IMR-90 (cell line): ENCODE data around the gene ACTC1. TPM values are rescaled to one million over a fixed set of nuclear protein-coding genes. Genes with fewer than 3 reads are reported as not detected.

Experiments
- ATAC-seq: fragments of 200-7000 bp; cut with Tn5 transposase; 2 replicates; pipeline ENCODE4 v1.9.1; 2020; ENCODE audit warnings: low read depth, mild to moderate bottlenecking, moderate library complexity
- BruUV-seq: library from RNA; stranded (reverse); fragments of 400-500 nt; replicated peaks from 2 replicates; lab custom pipeline; 2021; lab: Mats Ljungman, UMichigan
- CTCF ChIA-PET: fragments of 300-600 bp; formaldehyde crosslinking; extraction: SDS; loops from one replicate; lab custom pipeline; 2021; ENCODE audit warnings: antibody characterized with exemption; lab: Yijun Ruan, JAX
- POLR2A ChIA-PET: fragments of 300-600 bp; sonication (Branson Sonifier 250); formaldehyde crosslinking; loops from one replicate; lab custom pipeline; 2022; ENCODE audit warnings: antibody characterized with exemption; ENCODE audit not compliant: unreplicated experiment; lab: Charles Lee
- DNase-seq: peaks from one replicate; pipeline ENCODE4 v3.0.0; 2013
- H2AFZ ChIP-seq: replicated peaks from 2 replicates; pipeline ENCODE3; 2013; ENCODE audit warnings: low read length, mild to moderate bottlenecking; ENCODE audit not compliant: poor library complexity
- H2AK5ac ChIP-seq: 2 replicates; pipeline ENCODE4 v1.6.1; 2013; ENCODE audit warnings: low read depth, low read length, inconsistent platforms
- H2AK9ac ChIP-seq: replicated peaks from 2 replicates; pipeline ENCODE3; 2013; ENCODE audit warnings: mild to moderate bottlenecking, low read depth, low read length, moderate library complexity; ENCODE audit not compliant: poor library complexity
- H2BK120ac ChIP-seq: 2 replicates; pipeline ENCODE4 v1.6.1; 2013; ENCODE audit warnings: low read depth, low read length, inconsistent platforms
- H2BK15ac ChIP-seq: 3 replicates; pipeline ENCODE4 v1.6.1; 2013; ENCODE audit warnings: low read depth, low read length, inconsistent platforms
- H2BK20ac ChIP-seq: 2 replicates; pipeline ENCODE4 v1.6.1; 2013; ENCODE audit warnings: low read depth, mild to moderate bottlenecking, inconsistent platforms, low read length, moderate library complexity
- H2BK5ac ChIP-seq: 2 replicates; pipeline ENCODE4 v1.6.1; 2013; ENCODE audit warnings: mild to moderate bottlenecking, low read depth, low read length, inconsistent platforms; ENCODE audit not compliant: poor library complexity, severe bottlenecking
- H3K14ac ChIP-seq: replicated peaks from 2 replicates; pipeline ENCODE4 v1.6.1; 2013; ENCODE audit warnings: low read depth, low read length, inconsistent platforms
- H3K18ac ChIP-seq: 2 replicates; pipeline ENCODE4 v1.6.1; 2013; ENCODE audit warnings: low read depth, low read length, control low read depth
- H3K23ac ChIP-seq: 2 replicates; pipeline ENCODE4 v1.6.1; 2013; ENCODE audit warnings: low read depth, low read length, inconsistent platforms
- H3K27ac ChIP-seq: 2 replicates; pipeline ENCODE4 v1.5.1; 2013; ENCODE audit warnings: mild to moderate bottlenecking, control low read depth, low read length; ENCODE audit not compliant: insufficient read depth
- H3K27me3 ChIP-seq: 2 replicates; pipeline ENCODE4 v1.6.1; 2013; ENCODE audit warnings: low read length; ENCODE audit not compliant: control insufficient read depth, insufficient read depth
- H3K36me3 ChIP-seq: 2 replicates; pipeline ENCODE4 v1.6.1; 2013; ENCODE audit warnings: low read length, mixed read lengths; ENCODE audit not compliant: control insufficient read depth, insufficient read depth
- H3K4ac ChIP-seq: 2 replicates; pipeline ENCODE4 v1.6.1; 2013; ENCODE audit warnings: low read depth, low read length, inconsistent platforms
- H3K4me1 ChIP-seq: 2 replicates; pipeline ENCODE4 v1.6.1; 2013; ENCODE audit warnings: low read length, mixed read lengths; ENCODE audit not compliant: control insufficient read depth, insufficient read depth
- H3K4me2 ChIP-seq: 2 replicates; pipeline ENCODE4 v1.6.1; 2013; ENCODE audit warnings: low read depth, mild to moderate bottlenecking, control low read depth, low read length, moderate library complexity
- H3K4me3 ChIP-seq: 2 replicates; pipeline ENCODE4 v1.5.1; 2013; ENCODE audit warnings: low read depth, mild to moderate bottlenecking, control low read depth, low read length, moderate library complexity; ENCODE audit not compliant: insufficient read depth
- H3K56ac ChIP-seq: 2 replicates; pipeline ENCODE4 v1.6.1; 2013; ENCODE audit warnings: low read length, inconsistent platforms; ENCODE audit not compliant: insufficient read depth; ENCODE audit errors: extremely low read depth
- H3K79me1 ChIP-seq, 2 experiments: 2 replicates each; pipeline ENCODE4 v1.6.1; 2013; ENCODE audit warnings: low read length in 2 of 2, inconsistent platforms in 1 of 2, low read depth in 1 of 2
- H3K9ac ChIP-seq: 2 replicates; pipeline ENCODE4 v1.6.1; 2013; ENCODE audit warnings: low read depth, low read length, control low read depth
- H3K9me1 ChIP-seq: 2 replicates; pipeline ENCODE4 v1.6.1; 2013; ENCODE audit warnings: low read length, inconsistent platforms; ENCODE audit not compliant: insufficient read depth
- H3K9me3 ChIP-seq: 2 replicates; pipeline ENCODE4 v1.6.1; 2013; ENCODE audit warnings: low read length; ENCODE audit not compliant: control insufficient read depth, insufficient read depth
- H4K20me1 ChIP-seq: 2 replicates; pipeline ENCODE4 v1.6.1; 2013; ENCODE audit warnings: low read length, inconsistent platforms; ENCODE audit not compliant: insufficient read depth
- H4K5ac ChIP-seq: 2 replicates; pipeline ENCODE4 v1.6.1; 2013; ENCODE audit warnings: mild to moderate bottlenecking, low read depth, low read length, control low read depth
- H4K8ac ChIP-seq, 2 experiments: 2 replicates each; pipeline ENCODE4 v1.6.1; 2013; ENCODE audit warnings: low read depth in 2 of 2, low read length in 2 of 2, control low read depth in 1 of 2, inconsistent platforms in 1 of 2
- H4K91ac ChIP-seq: 2 replicates; pipeline ENCODE4 v1.6.1; 2013; ENCODE audit warnings: low read depth, low read length, inconsistent platforms; ENCODE audit not compliant: insufficient read depth
- CEBPB ChIP-seq: IDR thresholded peaks from 2 replicates; pipeline ENCODE4 v1.6.1; 2012; ENCODE audit warnings: low read depth, low read length, improper control_type of control experiment
- CHD1 ChIP-seq: IDR thresholded peaks from 2 replicates; pipeline ENCODE4 v1.6.1; 2012; ENCODE audit warnings: low read depth, low read length, improper control_type of control experiment
- MAFK ChIP-seq: IDR thresholded peaks from 2 replicates; pipeline ENCODE4 v1.6.1; 2012; ENCODE audit warnings: low read depth, low read length, improper control_type of control experiment
- MXI1 ChIP-seq: IDR thresholded peaks from 2 replicates; pipeline ENCODE4 v1.6.1; 2012; ENCODE audit warnings: low read depth, mild to moderate bottlenecking, low read length, moderate library complexity, borderline replicate concordance
- RAD21 ChIP-seq: IDR thresholded peaks from 2 replicates; pipeline ENCODE4 v1.6.1; 2012; ENCODE audit warnings: low read length, improper control_type of control experiment
- RCOR1 ChIP-seq: IDR thresholded peaks from 2 replicates; pipeline ENCODE4 v1.6.1; 2012; ENCODE audit warnings: mild to moderate bottlenecking, low read length, improper control_type of control experiment; ENCODE audit not compliant: insufficient replicate concordance
- WGBS, 2 experiments: methylation state at CpG; one replicate each; pipeline versions ENCODE4 v1.1.5 to v1.1.7; 2013; ENCODE audit warnings: missing lambda C conversion rate in 2 of 2; ENCODE audit not compliant: insufficient read length in 1 of 2; ENCODE audit errors: extremely low coverage in 2 of 2; 5-methylcytosine and 5-hydroxymethylcytosine counted together
- dilution Hi-C: fragments of 300-500 bp; cut with HindIII; formaldehyde crosslinking; loops from one replicate; pipeline ENCODE4 v1.14.3; 2018; ENCODE audit warnings: low sequenced_read_pairs; ENCODE audit not compliant: unreplicated experiment
- in situ Hi-C: fragments of 300-500 bp; cut with MboI; formaldehyde crosslinking; loops from 3 replicates; pipeline ENCODE4 v1.14.3; 2019; ENCODE audit warnings: low sequenced_read_pairs, inconsistent platforms, mixed read lengths
- intact Hi-C: fragments of 100-400 bp; cut with micrococcal nuclease; formaldehyde crosslinking; loops from 2 replicates; pipeline ENCODE4 v1.10.0; 2022
- polyA plus RNA-seq, 3 experiments: library from polyadenylated mRNA; depleted of rRNA; stranded (reverse); fragments of >200 nt; gene quantifications; 2 replicates each; pipeline ENCODE4 v1.2.3, GENCODE V29; 2012; ENCODE audit warnings: low replicate concordance in 1 of 3
- total RNA-seq: library from RNA; depleted of rRNA; stranded (reverse); fragments of >200 nt; gene quantifications from 2 replicates; pipeline ENCODE4 v1.2.3, GENCODE V29; 2012
- TF ChIP-seq, protein P1 (sequence below): conservative IDR thresholded peaks from 2 replicates; pipeline ENCODE4 v1.5.1; 2012; ENCODE audit warnings: mild to moderate bottlenecking, low read depth, low read length, improper control_type of control experiment
- TF ChIP-seq, protein P2 (sequence below): fragments of 150-350 bp; IDR thresholded peaks from 2 replicates; pipeline ENCODE4 v1.6.1; 2017; ENCODE audit warnings: mild to moderate bottlenecking, antibody characterized with exemption, low read length, low read depth

ACTC1 gene
- total and polyA plus RNA-seq, 2 of the 4 experiments (the other 2 are of a cell fraction) = 1.1 to 2.8 TPM

DNA sequence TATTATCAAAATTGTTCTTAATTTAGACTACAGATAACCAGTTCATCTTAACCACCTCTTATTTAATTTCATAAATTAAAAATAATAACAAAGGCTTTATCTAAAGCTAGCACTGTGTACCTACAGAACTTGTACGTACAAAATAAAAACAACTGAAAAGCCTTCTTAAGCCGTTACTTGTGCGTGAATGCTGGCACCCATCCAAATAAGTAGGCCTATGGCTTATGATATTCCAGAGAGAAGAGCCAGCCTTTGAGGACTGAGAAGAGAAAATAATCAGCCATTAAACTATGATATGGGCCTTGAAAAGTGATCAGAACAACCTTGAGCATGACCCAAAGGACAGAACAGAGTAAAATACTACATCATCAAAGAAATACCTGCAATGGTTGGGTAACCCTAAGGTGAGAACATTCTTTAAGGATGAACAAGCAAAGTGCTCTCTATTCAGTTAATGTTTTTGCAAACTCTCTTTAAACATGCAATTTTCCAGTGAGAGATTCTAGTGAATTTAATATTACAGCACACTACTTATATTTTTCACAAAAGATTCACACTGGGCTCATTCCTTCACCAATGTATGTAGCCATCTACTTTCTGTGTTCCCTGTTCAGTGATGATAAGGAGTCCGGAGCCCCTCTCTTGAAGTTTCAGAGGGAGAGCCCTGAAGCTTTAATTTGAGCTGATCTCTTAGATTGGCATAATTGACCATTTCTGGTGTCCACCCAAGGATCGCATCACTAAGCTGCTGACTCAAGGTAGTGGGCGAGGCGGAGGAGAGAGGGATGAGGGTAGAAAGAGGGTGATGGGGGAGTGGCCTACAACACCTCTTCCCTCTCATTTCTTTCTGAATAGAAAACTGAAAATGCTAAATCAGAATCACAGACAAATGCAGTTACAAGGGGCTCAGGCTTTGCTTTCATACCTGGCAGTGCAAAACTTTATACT lies 7.7 kb upstream of the ACTC1 start:
- DNase-seq = no peak
- WGBS, 2 experiments = no CpG with 5 or more reads among the region's 7 CpGs
- dilution Hi-C loops = no loop called here

More for the DNA sequence above, 7.7 kb upstream of the ACTC1 start:
- no peak overlapping the region for H2AK9ac ChIP-seq
- no peak overlapping the region for H3K9ac ChIP-seq
- ChIA-PET POLR2A (no interaction called here), CTCF (no interaction called here)
- TF ChIP-seq MXI1 (no peak), CHD1 (no peak), MAFK (no peak), CEBPB (no peak), RAD21 (no peak), RCOR1 (no peak)
- TF ChIP-seq, protein P1, sequence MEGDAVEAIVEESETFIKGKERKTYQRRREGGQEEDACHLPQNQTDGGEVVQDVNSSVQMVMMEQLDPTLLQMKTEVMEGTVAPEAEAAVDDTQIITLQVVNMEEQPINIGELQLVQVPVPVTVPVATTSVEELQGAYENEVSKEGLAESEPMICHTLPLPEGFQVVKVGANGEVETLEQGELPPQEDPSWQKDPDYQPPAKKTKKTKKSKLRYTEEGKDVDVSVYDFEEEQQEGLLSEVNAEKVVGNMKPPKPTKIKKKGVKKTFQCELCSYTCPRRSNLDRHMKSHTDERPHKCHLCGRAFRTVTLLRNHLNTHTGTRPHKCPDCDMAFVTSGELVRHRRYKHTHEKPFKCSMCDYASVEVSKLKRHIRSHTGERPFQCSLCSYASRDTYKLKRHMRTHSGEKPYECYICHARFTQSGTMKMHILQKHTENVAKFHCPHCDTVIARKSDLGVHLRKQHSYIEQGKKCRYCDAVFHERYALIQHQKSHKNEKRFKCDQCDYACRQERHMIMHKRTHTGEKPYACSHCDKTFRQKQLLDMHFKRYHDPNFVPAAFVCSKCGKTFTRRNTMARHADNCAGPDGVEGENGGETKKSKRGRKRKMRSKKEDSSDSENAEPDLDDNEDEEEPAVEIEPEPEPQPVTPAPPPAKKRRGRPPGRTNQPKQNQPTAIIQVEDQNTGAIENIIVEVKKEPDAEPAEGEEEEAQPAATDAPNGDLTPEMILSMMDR = no peak
- TF ChIP-seq, protein P2, sequence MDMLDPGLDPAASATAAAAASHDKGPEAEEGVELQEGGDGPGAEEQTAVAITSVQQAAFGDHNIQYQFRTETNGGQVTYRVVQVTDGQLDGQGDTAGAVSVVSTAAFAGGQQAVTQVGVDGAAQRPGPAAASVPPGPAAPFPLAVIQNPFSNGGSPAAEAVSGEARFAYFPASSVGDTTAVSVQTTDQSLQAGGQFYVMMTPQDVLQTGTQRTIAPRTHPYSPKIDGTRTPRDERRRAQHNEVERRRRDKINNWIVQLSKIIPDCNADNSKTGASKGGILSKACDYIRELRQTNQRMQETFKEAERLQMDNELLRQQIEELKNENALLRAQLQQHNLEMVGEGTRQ = no peak
- no peaks in the 10 kb centered on the region for H3K79me1 ChIP-seq
- no peak overlapping the region for H3K4me3 ChIP-seq
- no peaks in the 10 kb centered on the region for H4K20me1 ChIP-seq
- in situ Hi-C loops = no loop called here
- no peak overlapping the region for H4K8ac ChIP-seq
- H2BK15ac ChIP-seq = no peak overlapping the region
- no peak overlapping the region for H2BK5ac ChIP-seq
- no peak overlapping the region for H2BK120ac ChIP-seq
- H3K4ac ChIP-seq = no peak overlapping the region
- no peak overlapping the region for H3K27ac ChIP-seq
- H4K5ac ChIP-seq = no peak overlapping the region
- no peaks in the 10 kb centered on the region for H3K9me3 ChIP-seq
- no peaks in the 10 kb centered on the region for H3K27me3 ChIP-seq
- H3K4me1 ChIP-seq = peaks cover 12% of the 10 kb centered on the region
- intact Hi-C loops = no loop called here
- no peak overlapping the region for H3K4me2 ChIP-seq
- no peak overlapping the region for H4K91ac ChIP-seq
- no peak overlapping the region for H2BK20ac ChIP-seq
- H2AFZ ChIP-seq = no peak overlapping the region
- H3K14ac ChIP-seq = no peak overlapping the region
- H2AK5ac ChIP-seq = no peak overlapping the region
- no peak for ATAC-seq
- no TSS peak for BruUV-seq
- no peaks in the 10 kb centered on the region; the same call in 1 of the 2 replicates for H3K9me1 ChIP-seq
- no peak overlapping the region for H3K56ac ChIP-seq
- no peaks in the 10 kb centered on the region for H3K36me3 ChIP-seq
- H3K18ac ChIP-seq = no peak overlapping the region
- no peak overlapping the region for H3K23ac ChIP-seq
